DMS 273 (cell line): ENCODE measurements around the gene JAZF1.

Experiments
- DNase-seq: peaks from one replicate; lab custom pipeline; 2025; ENCODE audit not compliant: unreplicated experiment; lab: John Stamatoyannopoulos, UW

Gene JAZF1

GRCh38 chr7:28192786-28193585 is 12.4 kb upstream of the JAZF1 start:
- no peak for DNase-seq

GRCh38 chr7:28191751-28192150 is 11.2 kb upstream of the JAZF1 start:
- DNase-seq = no peak

- DNase-seq = no peak
Observed at GRCh38 chr7:28191184-28191583, 10.6 kb upstream of the JAZF1 start.

GRCh38 chr7:28190077-28190710 is 9.6 kb upstream of the JAZF1 start:
- peak; percentile 16 for DNase-seq

GRCh38 chr7:28187012-28187411 is 6.4 kb upstream of the JAZF1 start:
- DNase-seq = no peak

GRCh38 chr7:28183627-28184026 is 3.0 kb upstream of the JAZF1 start:
- no peak for DNase-seq

- DNase-seq = peak; percentile 35
Observed at GRCh38 chr7:28182071-28182471, 1.5 kb upstream of the JAZF1 start.

- no peak for DNase-seq
Observed at GRCh38 chr7:28181416-28181815, 821 bp upstream of the JAZF1 start.

- DNase-seq = no peak
Observed at GRCh38 chr7:28180031-28180363, 598 bp downstream of the JAZF1 start.

GRCh38 chr7:28179120-28180030 is 1.2 kb downstream of the JAZF1 start:
- DNase-seq = peak; percentile 90

- DNase-seq = no peak
Observed at GRCh38 chr7:28178599-28178998, 2.0 kb downstream of the JAZF1 start.

GRCh38 chr7:28177836-28178235 is 2.8 kb downstream of the JAZF1 start:
- DNase-seq = no peak

- DNase-seq = no peak
Observed at GRCh38 chr7:28176645-28177044, 4.0 kb downstream of the JAZF1 start.

GRCh38 chr7:28176174-28176573 is 4.4 kb downstream of the JAZF1 start:
- DNase-seq = no peak

- no peak for DNase-seq
Observed at GRCh38 chr7:28174901-28175661, 5.5 kb downstream of the JAZF1 start.

GRCh38 chr7:28174442-28174841 is 6.2 kb downstream of the JAZF1 start:
- no peak for DNase-seq

- DNase-seq = no peak
Observed at GRCh38 chr7:28173531-28173930, 7.1 kb downstream of the JAZF1 start.

GRCh38 chr7:28172958-28173357 is 7.6 kb downstream of the JAZF1 start:
- no peak for DNase-seq

GRCh38 chr7:28170701-28171100 is 9.9 kb downstream of the JAZF1 start:
- no peak for DNase-seq

GRCh38 chr7:28169230-28169629 is 11.4 kb downstream of the JAZF1 start:
- no peak for DNase-seq
